ENCODE data around the gene CCK.

Gene CCK

GRCh38 chr3:42214565-42215283 lies 51.3 kb downstream of the CCK start:
- ChIA-PET POLR2A (no interaction called here), CTCF (interaction anchor here (1.3 to 2.2 kb wide), 8 partner anchors 9 to 319 kb away, joined by 3 to 11 read pairs (median 5); no protein-coding TSS in a partner anchor)
- H3K4me3 ChIP-seq (ENCODE audit: low read depth, low read length): no peak overlapping the region
- TF ChIP-seq CTCF (IDR thresholded peaks at IDR 0.05; ENCODE audit: insufficient read depth, low read length, missing control alignments): no peak
- DNase-seq (ENCODE audit: low read depth, low spot score): no peak

GRCh38 chr3:42214064-42214463 lies 51.9 kb downstream of the CCK start:
- H3K4me3 ChIP-seq (ENCODE audit: low read depth, low read length): no peak overlapping the region
- ChIA-PET POLR2A (no interaction called here), CTCF (interaction anchor here (1.3 to 2.1 kb wide), 6 partner anchors 9 to 318 kb away, joined by 3 to 8 read pairs (median 5); no protein-coding TSS in a partner anchor)
- no peak for DNase-seq (ENCODE audit: low read depth, low spot score)
- no peak for TF ChIP-seq CTCF (IDR thresholded peaks at IDR 0.05; ENCODE audit: insufficient read depth, low read length, missing control alignments)

- H3K4me3 ChIP-seq (ENCODE audit: low read depth, low read length): no peak overlapping the region
- ChIA-PET POLR2A (no interaction called here), CTCF (interaction anchor here (0.6 to 3.3 kb wide), 4 partner anchors 13 to 23 kb away, joined by 3 to 17 read pairs (median 5); no protein-coding TSS in a partner anchor)
- no peak for TF ChIP-seq CTCF (IDR thresholded peaks at IDR 0.05; ENCODE audit: insufficient read depth, low read length, missing control alignments)
- no peak for DNase-seq (ENCODE audit: low read depth, low spot score)
These were observed 52.6 kb downstream of the CCK start for GRCh38 chr3:42213417-42213816.

- DNase-seq (ENCODE audit: low read depth, low spot score): no peak
- no peak overlapping the region for H3K4me3 ChIP-seq (ENCODE audit: low read depth, low read length)
- no peak for TF ChIP-seq CTCF (IDR thresholded peaks at IDR 0.05; ENCODE audit: insufficient read depth, low read length, missing control alignments)
- POLR2A ChIA-PET: interaction anchor here (0.6 kb wide), 1 partner anchor 12 kb away, joined by 3 read pairs; no protein-coding TSS in a partner anchor
- CTCF ChIA-PET: interaction anchor here (0.6 to 3.3 kb wide), 7 partner anchors 10 to 309 kb away, joined by 3 to 26 read pairs (median 6); no protein-coding TSS in a partner anchor
These were observed 55.3 kb downstream of the CCK start for GRCh38 chr3:42210726-42211125.

- no peak for TF ChIP-seq CTCF (IDR thresholded peaks at IDR 0.05; ENCODE audit: insufficient read depth, low read length, missing control alignments)
- no peak for DNase-seq (ENCODE audit: low read depth, low spot score)
- ChIA-PET CTCF (interaction anchor here (1.2 to 3.2 kb wide), 4 partner anchors 11 to 110 kb away, joined by 4 to 26 read pairs (median 6); no protein-coding TSS in a partner anchor), POLR2A (interaction anchor here (0.6 kb wide), 2 partner anchors 13 to 25 kb away, joined by 3 to 4 read pairs; no protein-coding TSS in a partner anchor)
- H3K4me3 ChIP-seq (ENCODE audit: low read depth, low read length): no peak overlapping the region
These were observed 56.1 kb downstream of the CCK start for GRCh38 chr3:42209917-42210316.

All from AG04449 (cell line).